HCT116 (cell line): Measurements from ENCODE around the gene NLN. TPM values are rescaled to one million over a fixed set of nuclear protein-coding genes. Genes with fewer than 3 reads are reported as not detected.

ENCODE experiments used
- ATAC-seq: fragments of 200-7000 bp; cut with Tn5 transposase; 2 replicates; pipeline ENCODE4 v1.9.1; 2020; ENCODE audit warnings: mild to moderate bottlenecking, moderate library complexity
- BruUV-seq: library from RNA; stranded (reverse); fragments of 400-500 nt; replicated peaks from 2 replicates; lab custom pipeline; 2021; lab: Mats Ljungman, UMichigan
- CTCF ChIA-PET: fragments of 300-600 bp; sonication (Branson Sonifier 250); formaldehyde crosslinking; loops from one replicate; lab custom pipeline; 2021; ENCODE audit warnings: antibody characterized with exemption; lab: Charles Lee
- POLR2A ChIA-PET: fragments of 300-600, 350-600 bp; sonication (Branson Sonifier 250); formaldehyde crosslinking; loops from one replicate; lab custom pipeline; 2021; ENCODE audit warnings: antibody characterized with exemption; lab: Charles Lee
- RAD21 ChIA-PET, 2 experiments: fragments of 300-600 bp; sonication (Branson Sonifier 250); formaldehyde crosslinking; loops; one replicate each; lab custom pipeline; 2023; ENCODE audit warnings: low total read pairs in 2 of 2; ENCODE audit not compliant: uncharacterized antibody in 2 of 2, unreplicated experiment in 2 of 2, low non-redundant PET in 1 of 2; lab: Charles Lee
- DNase-seq: peaks from one replicate; pipeline ENCODE4 v3.0.0-alpha.2; 2010; ENCODE audit warnings: low read depth, low spot score
- H2AFZ ChIP-seq: fragments of 200-600 bp; shearing (Covaris generic), sonication (generic); 2 replicates; pipeline ENCODE4 v1.6.1; 2017; ENCODE audit warnings: low read depth, mixed run types, mixed read lengths, antibody characterized with exemption, low read length; ENCODE audit not compliant: poor library complexity, severe bottlenecking
- H3K27ac ChIP-seq: 2 replicates; pipeline ENCODE4 v1.5.1; 2012; ENCODE audit warnings: low read depth, low read length
- H3K27me3 ChIP-seq: fragments of 200-600 bp; sonication (generic); 2 replicates; pipeline ENCODE4 v1.6.1; 2016; ENCODE audit warnings: mixed run types, low read length, mixed read lengths; ENCODE audit not compliant: insufficient read depth
- H3K36me3 ChIP-seq, 2 experiments: fragments of 200-500 bp in 1 of 2; fragments of 200-600 bp in 1 of 2; sonication (Bioruptor generic) in 1 of 2; sonication (generic) in 1 of 2; 2 replicates each; pipeline versions ENCODE4 v1.5.1 to v1.6.1; 2014 to 2016; ENCODE audit warnings: low read length in 2 of 2, inconsistent platforms in 1 of 2, mixed read lengths in 1 of 2, mixed run types in 1 of 2; ENCODE audit not compliant: insufficient read depth in 2 of 2, control insufficient read depth in 1 of 2
- H3K4me1 ChIP-seq, 2 experiments: fragments of 200-600 bp in 1 of 2; sonication (generic) in 1 of 2; 2 replicates each; pipeline versions ENCODE4 v1.5.1 to v1.6.1; 2012 to 2017; ENCODE audit warnings: low read length in 2 of 2, inconsistent platforms in 1 of 2, mild to moderate bottlenecking in 1 of 2, mixed read lengths in 1 of 2, mixed run types in 1 of 2, moderate library complexity in 1 of 2; ENCODE audit not compliant: insufficient read depth in 2 of 2, control insufficient read depth in 1 of 2
- H3K4me2 ChIP-seq: fragments of 200-600 bp; sonication (generic); 2 replicates; pipeline ENCODE4 v1.6.1; 2017; ENCODE audit warnings: mixed run types, low read length, mixed read lengths
- H3K4me3 ChIP-seq, 2 experiments: fragments of 200-600 bp in 1 of 2; sonication (generic) in 1 of 2; replicated peaks in 1 of 2; 2 replicates each; pipeline ENCODE4 v1.5.1; 2011 to 2016; ENCODE audit warnings: low read length in 2 of 2, control low read depth in 1 of 2, low read depth in 1 of 2, mild to moderate bottlenecking in 1 of 2, mixed read lengths in 1 of 2, mixed run types in 1 of 2
- H3K79me2 ChIP-seq: fragments of 200-600 bp; sonication (generic); 2 replicates; pipeline ENCODE4 v1.6.1; 2017; ENCODE audit warnings: mild to moderate bottlenecking, mixed run types, low read length, moderate library complexity, mixed read lengths; ENCODE audit not compliant: insufficient read depth
- H3K9ac ChIP-seq: fragments of 200-600 bp; sonication (generic); 2 replicates; pipeline ENCODE4 v1.6.1; 2016; ENCODE audit warnings: low read length, mixed read lengths
- H3K9me2 ChIP-seq: fragments of 200-600 bp; sonication (generic), shearing (Covaris generic); 2 replicates; pipeline ENCODE4 v1.6.1; 2017; ENCODE audit warnings: mixed run types, mild to moderate bottlenecking, moderate library complexity; ENCODE audit not compliant: insufficient read depth
- H3K9me3 ChIP-seq, 2 experiments: fragments of 200-500 bp in 1 of 2; fragments of 200-600 bp in 1 of 2; sonication (Bioruptor generic) in 1 of 2; sonication (generic) in 1 of 2; 2 replicates each; pipeline ENCODE4 v1.6.1; 2014 to 2017; ENCODE audit warnings: low read length in 2 of 2, mixed read lengths in 2 of 2, inconsistent platforms in 1 of 2, low read depth in 1 of 2, mild to moderate bottlenecking in 1 of 2, mixed run types in 1 of 2, moderate library complexity in 1 of 2; ENCODE audit not compliant: control insufficient read depth in 1 of 2, insufficient read depth in 1 of 2
- H4K20me1 ChIP-seq: fragments of 200-600 bp; sonication (generic), shearing (Covaris generic); 2 replicates; pipeline ENCODE4 v1.6.1; 2017; ENCODE audit warnings: mixed run types, mild to moderate bottlenecking, moderate library complexity; ENCODE audit not compliant: insufficient read depth
- CBX3 ChIP-seq: IDR thresholded peaks from 2 replicates; pipeline ENCODE4 v1.6.1; 2012; ENCODE audit warnings: low read depth
- CEBPB ChIP-seq: IDR thresholded peaks from 2 replicates; pipeline ENCODE4 v1.6.1; 2012; ENCODE audit warnings: low read depth
- ELF1 ChIP-seq: IDR thresholded peaks from 2 replicates; pipeline ENCODE4 v1.6.1; 2012; ENCODE audit warnings: low read depth, borderline replicate concordance
- EZH2phosphoT487 ChIP-seq: fragments of 200-600 bp; IDR thresholded peaks from 2 replicates; pipeline ENCODE4 v1.6.1; 2018; ENCODE audit warnings: antibody characterized with exemption, borderline replicate concordance
- FOSL1 ChIP-seq: IDR thresholded peaks from 2 replicates; pipeline ENCODE4 v1.6.1; 2012; ENCODE audit warnings: low read depth
- POLR2A ChIP-seq: IDR thresholded peaks from 2 replicates; pipeline ENCODE4 v1.7.0; 2011; ENCODE audit warnings: borderline replicate concordance; ENCODE audit not compliant: insufficient read depth, insufficient read length; ENCODE audit errors: extremely low read depth
- RAD21 ChIP-seq: IDR thresholded peaks from 2 replicates; pipeline ENCODE4 v1.6.1; 2012; ENCODE audit warnings: low read depth, mild to moderate bottlenecking
- SIN3A ChIP-seq: IDR thresholded peaks from 2 replicates; pipeline ENCODE4 v1.6.1; 2012; ENCODE audit warnings: low read depth
- SP1 ChIP-seq: IDR thresholded peaks from 2 replicates; pipeline ENCODE4 v1.6.1; 2012; ENCODE audit warnings: low read depth
- SRF ChIP-seq: IDR thresholded peaks from 2 replicates; pipeline ENCODE4 v1.6.1; 2012; ENCODE audit warnings: low read depth
- TCF7L2 ChIP-seq: IDR thresholded peaks from 2 replicates; pipeline ENCODE4 v1.7.0; 2011; ENCODE audit warnings: borderline replicate concordance, inconsistent platforms; ENCODE audit not compliant: insufficient read depth, insufficient read length; ENCODE audit errors: extremely low read depth
- YY1 ChIP-seq: IDR thresholded peaks from 2 replicates; pipeline ENCODE4 v1.6.1; 2011; ENCODE audit warnings: low read length, low read depth, moderate library complexity, mild to moderate bottlenecking; ENCODE audit not compliant: insufficient replicate concordance; ENCODE audit errors: extremely low read depth
- ZFX ChIP-seq: fragments of 450-650 bp; IDR thresholded peaks from 2 replicates; pipeline ENCODE4 v1.6.1; 2017
- ZNF274 ChIP-seq: fragments of 200-500 bp; sonication (Bioruptor generic); IDR thresholded peaks from 2 replicates; pipeline ENCODE4 v1.6.1; 2014; ENCODE audit warnings: mild to moderate bottlenecking, low read depth, low read length, inconsistent platforms
- intact Hi-C: fragments of 100-400 bp; cut with micrococcal nuclease; formaldehyde crosslinking; loops from 2 replicates; pipeline ENCODE4 v1.10.0; 2022
- total RNA-seq: library from RNA; stranded (reverse); gene quantifications from one replicate; pipeline ENCODE4 v1.2.1, GENCODE V29; 2021; ENCODE audit not compliant: unreplicated experiment
- TF ChIP-seq, protein P1 (sequence below): IDR thresholded peaks from 2 replicates; pipeline ENCODE4 v1.6.1; 2012
- TF ChIP-seq, protein P2 (sequence below): IDR thresholded peaks from 2 replicates; pipeline ENCODE4 v1.6.1; 2012
- TF ChIP-seq, protein P3 (sequence below): IDR thresholded peaks from 2 replicates; pipeline ENCODE4 v1.6.1; 2011; ENCODE audit warnings: mild to moderate bottlenecking, low read length, moderate library complexity; ENCODE audit not compliant: insufficient replicate concordance; ENCODE audit errors: extremely low read depth

NLN gene
- total RNA-seq, 1 experiment from 2014 or later: 67.6 TPM

DNA sequence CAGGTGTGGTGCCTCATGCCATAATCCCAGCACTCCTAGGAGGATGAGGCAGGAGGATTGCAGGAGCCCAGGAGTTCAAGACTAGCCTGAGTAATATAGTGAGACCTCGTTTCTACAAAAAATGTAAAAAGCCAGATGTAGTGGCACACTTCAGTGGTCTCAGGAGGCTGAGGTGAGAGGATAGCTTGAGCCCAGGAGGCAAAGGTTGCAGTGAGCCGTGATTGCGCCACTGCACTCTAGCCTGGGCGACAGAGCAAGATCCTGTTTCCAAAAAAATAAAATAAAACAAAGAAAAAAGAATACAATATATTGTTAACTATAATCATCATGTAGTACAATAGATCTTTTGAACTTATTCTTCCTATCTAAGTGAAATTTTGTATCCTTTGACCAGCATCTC, 16.3 kb downstream of the NLN start:
- ATAC-seq: no peak
- peaks cover 6 to 22% of the 10 kb centered on the region in 2 experiments for H3K4me1 ChIP-seq
- no peaks in the 10 kb centered on the region for H3K36me3 ChIP-seq
- BruUV-seq: no TSS peak
- no peak overlapping the region for H3K9ac ChIP-seq
- H3K27ac ChIP-seq: no peak overlapping the region
- intact Hi-C loops: no loop called here
- ChIA-PET POLR2A (no interaction called here), RAD21 (no interaction called here), CTCF (no interaction called here)
- no peak overlapping the region for H3K4me2 ChIP-seq
- no peaks in the 10 kb centered on the region for H3K27me3 ChIP-seq
- no peaks in the 10 kb centered on the region for H4K20me1 ChIP-seq
- no peaks in the 10 kb centered on the region for H3K9me3 ChIP-seq
- H3K4me3 ChIP-seq: no peak overlapping the region
- no peaks in the 10 kb centered on the region for H3K9me2 ChIP-seq
- no peak overlapping the region for H2AFZ ChIP-seq
- no peak for TF ChIP-seq YY1
- no peak for TF ChIP-seq RAD21
- no peak for TF ChIP-seq ZNF274
- no peak for TF ChIP-seq EZH2phosphoT487
- TF ChIP-seq CEBPB: no peak
- TF ChIP-seq, protein P1, sequence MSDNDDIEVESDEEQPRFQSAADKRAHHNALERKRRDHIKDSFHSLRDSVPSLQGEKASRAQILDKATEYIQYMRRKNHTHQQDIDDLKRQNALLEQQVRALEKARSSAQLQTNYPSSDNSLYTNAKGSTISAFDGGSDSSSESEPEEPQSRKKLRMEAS: no peak
- TF ChIP-seq POLR2A: no peak
- TF ChIP-seq, protein P2, sequence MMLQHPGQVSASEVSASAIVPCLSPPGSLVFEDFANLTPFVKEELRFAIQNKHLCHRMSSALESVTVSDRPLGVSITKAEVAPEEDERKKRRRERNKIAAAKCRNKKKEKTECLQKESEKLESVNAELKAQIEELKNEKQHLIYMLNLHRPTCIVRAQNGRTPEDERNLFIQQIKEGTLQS: no peak
- TF ChIP-seq SP1: no peak
- no peak for TF ChIP-seq ZFX
- no peak for TF ChIP-seq TCF7L2
- TF ChIP-seq, protein P3, sequence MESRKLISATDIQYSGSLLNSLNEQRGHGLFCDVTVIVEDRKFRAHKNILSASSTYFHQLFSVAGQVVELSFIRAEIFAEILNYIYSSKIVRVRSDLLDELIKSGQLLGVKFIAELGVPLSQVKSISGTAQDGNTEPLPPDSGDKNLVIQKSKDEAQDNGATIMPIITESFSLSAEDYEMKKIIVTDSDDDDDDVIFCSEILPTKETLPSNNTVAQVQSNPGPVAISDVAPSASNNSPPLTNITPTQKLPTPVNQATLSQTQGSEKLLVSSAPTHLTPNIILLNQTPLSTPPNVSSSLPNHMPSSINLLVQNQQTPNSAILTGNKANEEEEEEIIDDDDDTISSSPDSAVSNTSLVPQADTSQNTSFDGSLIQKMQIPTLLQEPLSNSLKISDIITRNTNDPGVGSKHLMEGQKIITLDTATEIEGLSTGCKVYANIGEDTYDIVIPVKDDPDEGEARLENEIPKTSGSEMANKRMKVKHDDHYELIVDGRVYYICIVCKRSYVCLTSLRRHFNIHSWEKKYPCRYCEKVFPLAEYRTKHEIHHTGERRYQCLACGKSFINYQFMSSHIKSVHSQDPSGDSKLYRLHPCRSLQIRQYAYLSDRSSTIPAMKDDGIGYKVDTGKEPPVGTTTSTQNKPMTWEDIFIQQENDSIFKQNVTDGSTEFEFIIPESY: no peak
- no peak for TF ChIP-seq SRF
- TF ChIP-seq FOSL1: no peak
- no peak for TF ChIP-seq ELF1
- no peak for TF ChIP-seq CBX3
- no peak for TF ChIP-seq SIN3A
- DNase-seq: no peak
- H3K79me2 ChIP-seq: peaks cover 79% of the 10 kb centered on the region
